CD4-positive, alpha-beta T cell (primary cell): ENCODE measurements around the gene PRRX1. TPM values are rescaled to one million over a fixed set of nuclear protein-coding genes. Genes with fewer than 3 reads are reported as not detected.

Source experiments
- ATAC-seq: fragments of 200-7000 bp; cut with Tn5 transposase; one replicate; pipeline ENCODE4 v1.10.0; 2022; ENCODE audit warnings: mild to moderate bottlenecking; ENCODE audit not compliant: poor library complexity
- CTCF ChIA-PET: fragments of 350-600 bp; sonication (Branson Sonifier 250); formaldehyde crosslinking; loops from one replicate; lab custom pipeline; 2021; ENCODE audit warnings: antibody characterized with exemption, inconsistent platforms; lab: Charles Lee
- POLR2A ChIA-PET: fragments of 350-600 bp; sonication (Branson Sonifier 250); formaldehyde crosslinking; loops from one replicate; lab custom pipeline; 2021; ENCODE audit warnings: antibody characterized with exemption, inconsistent platforms; lab: Charles Lee
- DNase-seq, 14 experiments: peaks; one replicate each; pipeline ENCODE4 v3.0.0-alpha.2; 2013 to 2020; ENCODE audit warnings: mixed read lengths in 2 of 14
- H3K27ac ChIP-seq, 2 donors: one replicate each; pipeline versions ENCODE4 v1.5.1 to v1.7.0; 2013; ENCODE audit warnings: low read length in 2 of 2, low read depth in 1 of 2, mild to moderate bottlenecking in 1 of 2
- H3K27me3 ChIP-seq, 2 experiments: 1 replicate in 1 of 2; 2 replicates in 1 of 2; pipeline versions ENCODE4 v1.6.1 to v1.7.0; 2013; ENCODE audit warnings: low read length in 2 of 2, control low read depth in 1 of 2, mild to moderate bottlenecking in 1 of 2, moderate library complexity in 1 of 2; ENCODE audit not compliant: insufficient read depth in 2 of 2, control insufficient read depth in 1 of 2
- H3K36me3 ChIP-seq: one replicate; pipeline ENCODE4 v1.6.1; 2013; ENCODE audit warnings: low read length, control low read depth; ENCODE audit not compliant: insufficient read depth
- H3K4me1 ChIP-seq: one replicate; pipeline ENCODE4 v1.6.1; 2013; ENCODE audit warnings: low read length, control low read depth; ENCODE audit not compliant: insufficient read depth
- H3K4me3 ChIP-seq: one replicate; pipeline ENCODE4 v1.5.1; 2013; ENCODE audit warnings: mild to moderate bottlenecking, low read length, moderate library complexity
- H3K9me3 ChIP-seq, 2 experiments: 1 replicate in 1 of 2; 2 replicates in 1 of 2; pipeline versions ENCODE4 v1.6.1 to v1.7.0; 2013; ENCODE audit warnings: low read length in 2 of 2, mild to moderate bottlenecking in 2 of 2, control low read depth in 1 of 2, moderate library complexity in 1 of 2; ENCODE audit not compliant: control insufficient read depth in 1 of 2, insufficient read depth in 1 of 2
- H3K27ac Mint-ChIP-seq: one replicate; pipeline ENCODE4 v1.8.0; 2020; ENCODE audit warnings: mixed read lengths
- H3K27me3 Mint-ChIP-seq: one replicate; pipeline ENCODE4 v1.8.0; 2021; ENCODE audit warnings: mixed read lengths
- H3K36me3 Mint-ChIP-seq: one replicate; pipeline ENCODE4 v1.8.0; 2021; ENCODE audit warnings: low read depth, mixed read lengths
- H3K4me1 Mint-ChIP-seq: one replicate; pipeline ENCODE4 v1.8.0; 2021; ENCODE audit warnings: low read depth, mixed read lengths
- H3K4me3 Mint-ChIP-seq: one replicate; pipeline ENCODE4 v1.8.0; 2020; ENCODE audit warnings: mild to moderate bottlenecking, mixed read lengths
- H3K9me3 Mint-ChIP-seq: one replicate; pipeline ENCODE4 v1.8.0; 2020; ENCODE audit warnings: mixed read lengths
- CTCF ChIP-seq: fragments of 200-600 bp; IDR thresholded peaks from one replicate; pipeline ENCODE4 v1.8.0; 2022; ENCODE audit warnings: antibody characterized with exemption, mild to moderate bottlenecking
- intact Hi-C, 2 experiments: fragments of 100-400 bp; cut with DNase I in 1 of 2; cut with micrococcal nuclease in 1 of 2; formaldehyde crosslinking; loops; one replicate each; pipeline versions ENCODE4 v1.15.1 to v1.9.0; 2023 to 2025; cut with DNase I, micrococcal nuclease
- total RNA-seq, 174 experiments: library from RNA in 2 of 174; stranded (reverse) in 2 of 174; gene quantifications; one replicate each; pipeline ENCODE4 v1.2.3 and lab custom pipeline; 2021 to 2026

Gene PRRX1
- total RNA-seq, 2 experiments from 2014 or later = not detected

GRCh38 chr1:170739803-170740202 lies 75.9 kb downstream of the PRRX1 start:
- no peak for DNase-seq
- Histone ChIP-seq H3K9me3 (peaks cover 9% of the 10 kb centered on the region in 2 experiments), H3K4me3 (no peak overlapping the region), H3K36me3 (no peaks in the 10 kb centered on the region), H3K27ac (no peak overlapping the region), H3K27me3 (no peaks in the 10 kb centered on the region), H3K4me1 (no peaks in the 10 kb centered on the region)
- Mint-ChIP-seq H3K27me3 (peaks cover 18% of the 10 kb centered on the region), H3K36me3 (no peaks in the 10 kb centered on the region), H3K9me3 (peaks cover 5% of the 10 kb centered on the region), H3K4me1 (no peaks in the 10 kb centered on the region), H3K27ac (no peak overlapping the region), H3K4me3 (no peak overlapping the region)
- TF ChIP-seq CTCF = no peak
- intact Hi-C loops = no loop called here
- POLR2A ChIA-PET = no interaction called here
- CTCF ChIA-PET = no interaction called here
- ATAC-seq = no peak

GRCh38 chr1:170741678-170742077 lies 77.7 kb downstream of the PRRX1 start:
- ChIA-PET CTCF (no interaction called here), POLR2A (no interaction called here)
- Mint-ChIP-seq H3K9me3 (peaks cover 5% of the 10 kb centered on the region), H3K4me1 (no peaks in the 10 kb centered on the region), H3K27me3 (peaks cover 11% of the 10 kb centered on the region), H3K27ac (no peak overlapping the region), H3K4me3 (no peak overlapping the region), H3K36me3 (no peaks in the 10 kb centered on the region)
- Histone ChIP-seq H3K4me1 (no peaks in the 10 kb centered on the region), H3K4me3 (no peak overlapping the region), H3K27ac (no peak overlapping the region), H3K9me3 (peaks cover 9% of the 10 kb centered on the region in 2 experiments), H3K27me3 (no peaks in the 10 kb centered on the region), H3K36me3 (no peaks in the 10 kb centered on the region)
- ATAC-seq (no peak), DNase-seq (no peak)
- intact Hi-C loops = no loop called here
- no peak for TF ChIP-seq CTCF

GRCh38 chr1:170742600-170742999 lies 78.7 kb downstream of the PRRX1 start:
- peaks cover 3% of the 10 kb centered on the region for H3K27me3 Mint-ChIP-seq
- H3K4me3 Mint-ChIP-seq = no peak overlapping the region
- H3K9me3 Mint-ChIP-seq = peaks cover 5% of the 10 kb centered on the region
- no peak overlapping the region for H3K27ac Mint-ChIP-seq
- peaks cover 9% of the 10 kb centered on the region in 2 experiments for H3K9me3 ChIP-seq
- ChIA-PET POLR2A (no interaction called here), CTCF (no interaction called here)
- no peak for TF ChIP-seq CTCF
- H3K4me1 ChIP-seq = no peaks in the 10 kb centered on the region
- no peak for DNase-seq
- no peaks in the 10 kb centered on the region for H3K36me3 Mint-ChIP-seq
- ATAC-seq = no peak
- no peak overlapping the region for H3K4me3 ChIP-seq
- no peaks in the 10 kb centered on the region for H3K4me1 Mint-ChIP-seq
- intact Hi-C loops = no loop called here
- H3K27ac ChIP-seq = no peak overlapping the region
- H3K36me3 ChIP-seq = no peaks in the 10 kb centered on the region
- H3K27me3 ChIP-seq = peaks cover 0 to 2% of the 10 kb centered on the region in 2 experiments
